ENCODE data around the gene HOXC9.

HOXC9 gene

DNA sequence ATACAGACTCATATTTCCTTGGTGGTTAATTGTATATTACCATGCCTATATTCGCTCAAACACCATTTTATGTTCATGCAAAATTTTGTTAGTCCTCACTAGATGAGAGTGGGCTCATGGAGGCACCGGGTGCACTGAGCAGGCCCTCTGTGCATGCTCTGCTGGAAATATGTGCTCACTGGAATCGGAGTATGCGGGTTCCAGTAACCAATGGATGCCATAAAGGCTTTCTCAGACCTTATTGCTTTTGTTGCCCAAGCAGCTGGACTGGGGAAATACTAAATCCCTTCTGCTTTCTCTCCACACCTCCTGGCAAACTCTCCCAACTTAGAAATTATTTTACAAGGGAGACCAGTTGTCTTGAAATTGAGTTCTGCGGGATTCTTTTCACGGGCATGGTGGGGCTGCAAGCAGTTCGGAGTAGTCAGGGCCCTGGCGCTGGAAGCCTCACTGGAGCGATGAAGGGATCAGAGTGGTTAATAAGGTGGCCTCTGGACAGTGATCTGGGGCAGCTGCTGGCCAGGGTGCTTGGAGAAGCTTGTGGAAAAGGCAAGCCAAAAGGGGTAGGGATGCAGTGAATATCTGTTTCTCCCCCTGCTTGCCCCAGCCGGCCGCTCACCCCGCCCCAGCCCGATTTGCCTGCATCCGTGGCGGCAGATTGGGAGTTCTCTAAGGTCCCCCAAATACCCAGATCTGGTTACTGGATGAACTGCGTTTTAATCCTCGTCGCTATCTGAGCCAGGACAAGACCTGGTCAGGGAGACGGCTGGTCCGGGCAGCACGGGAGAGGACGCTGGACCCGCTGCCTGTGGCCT is 20.8 kb downstream of the HOXC9 start:
- Histone ChIP-seq H3K79me2 (ENCODE audit: control insufficient read depth, insufficient read depth, low read length) (no peaks in the 10 kb centered on the region), H3K27ac (ENCODE audit: low read depth, low read length) (no peak overlapping the region)

DNA sequence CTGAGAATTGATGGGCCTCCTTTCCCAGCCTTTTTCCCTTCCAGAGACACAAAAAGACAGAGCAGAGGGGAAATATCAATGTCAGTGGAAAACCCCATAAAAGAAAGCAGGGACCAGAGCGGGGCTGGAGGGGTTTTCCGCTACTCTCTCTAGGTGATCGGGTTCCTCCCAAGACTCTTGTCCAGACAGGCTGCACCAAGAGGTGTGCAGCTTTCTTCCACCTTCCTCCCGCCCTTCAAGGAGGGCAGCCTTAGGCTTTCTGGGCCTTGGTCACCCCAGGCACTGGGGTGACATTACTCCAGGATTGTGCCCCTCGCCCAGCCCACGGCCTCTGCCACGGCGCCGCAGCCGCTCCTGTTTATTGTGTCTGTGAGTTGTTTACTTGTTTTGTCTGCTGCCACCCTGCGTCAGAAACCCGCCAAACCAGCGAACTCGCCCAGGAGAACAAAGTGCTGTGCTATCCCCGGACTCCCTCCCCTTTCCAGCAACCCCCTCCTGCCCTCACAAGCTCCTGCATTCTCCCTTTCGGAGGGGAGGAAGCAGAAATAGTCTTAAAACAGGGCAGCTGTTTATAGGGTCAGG is 21.6 kb downstream of the HOXC9 start:
- Histone ChIP-seq H3K4me1 (ENCODE audit: control insufficient read depth, low read depth, low read length) (peaks cover 2% of the 10 kb centered on the region), H2BK5ac (ENCODE audit: low read length) (no peak overlapping the region)

More for the DNA sequence above, 20.8 kb downstream of the HOXC9 start:
- H3K36me3 ChIP-seq (ENCODE audit: control insufficient read depth, insufficient read depth, low read length): no peaks in the 10 kb centered on the region
- H3K56ac ChIP-seq (ENCODE audit: low read length): no peak overlapping the region
- no peak overlapping the region for H4K5ac ChIP-seq (ENCODE audit: low read length)
- H2BK15ac ChIP-seq (replicated peaks; ENCODE audit: low read depth): no peak overlapping the region
- H2BK120ac ChIP-seq (ENCODE audit: low read depth, low read length): no peak overlapping the region
- H3K4me3 ChIP-seq (ENCODE audit: low read length): no peak overlapping the region
- WGBS (ENCODE audit: extremely low coverage, insufficient coverage, low lambda C conversion rate): no CpG with 5 or more reads among the region's 23 CpGs
- H3K4me1 ChIP-seq (ENCODE audit: control insufficient read depth, low read depth, low read length): peaks cover 2% of the 10 kb centered on the region
- no peak overlapping the region for H3K18ac ChIP-seq (ENCODE audit: low read length)
- no peak overlapping the region for H2BK5ac ChIP-seq (ENCODE audit: low read length)
- DNase-seq: no peak
- H4K8ac ChIP-seq (ENCODE audit: low read depth, low read length): no peak overlapping the region
- H2AK5ac ChIP-seq (ENCODE audit: low read length): no peak overlapping the region
- H3K79me1 ChIP-seq (ENCODE audit: low read length): no peaks in the 10 kb centered on the region
- H3K9ac ChIP-seq (ENCODE audit: low read length): no peak overlapping the region
- no peak overlapping the region for H3K4ac ChIP-seq (ENCODE audit: low read depth, low read length)
- H3K23ac ChIP-seq (ENCODE audit: low read length): no peak overlapping the region
- H3K4me2 ChIP-seq (ENCODE audit: low read length): no peak overlapping the region
- H3K27me3 ChIP-seq (ENCODE audit: insufficient read depth, low read length, poor library complexity): peaks cover 82% of the 10 kb centered on the region

GRCh38 chr12:54022960-54023884 is 23.3 kb downstream of the HOXC9 start:
- no peak overlapping the region for H3K23ac ChIP-seq (ENCODE audit: low read length)
- H3K4me2 ChIP-seq (ENCODE audit: low read length): no peak overlapping the region
- no peak overlapping the region for H2BK15ac ChIP-seq (replicated peaks; ENCODE audit: low read depth)
- H3K4me1 ChIP-seq (ENCODE audit: control insufficient read depth, low read depth, low read length): peaks cover 2% of the 10 kb centered on the region
- H3K79me1 ChIP-seq (ENCODE audit: low read length): no peaks in the 10 kb centered on the region
- H4K5ac ChIP-seq (ENCODE audit: low read length): no peak overlapping the region
- H3K4ac ChIP-seq (ENCODE audit: low read depth, low read length): no peak overlapping the region
- H2BK120ac ChIP-seq (ENCODE audit: low read depth, low read length): no peak overlapping the region
- H3K27ac ChIP-seq (ENCODE audit: low read depth, low read length): no peak overlapping the region
- H3K4me3 ChIP-seq (ENCODE audit: low read length): no peak overlapping the region
- H3K9ac ChIP-seq (ENCODE audit: low read length): no peak overlapping the region
- no CpG with 5 or more reads among the region's 8 CpGs for WGBS (ENCODE audit: extremely low coverage, insufficient coverage, low lambda C conversion rate)
- H3K56ac ChIP-seq (ENCODE audit: low read length): no peak overlapping the region
- no peak overlapping the region for H4K8ac ChIP-seq (ENCODE audit: low read depth, low read length)
- H3K27me3 ChIP-seq (ENCODE audit: insufficient read depth, low read length, poor library complexity): peaks cover 91% of the 10 kb centered on the region
- no peaks in the 10 kb centered on the region for H3K79me2 ChIP-seq (ENCODE audit: control insufficient read depth, insufficient read depth, low read length)
- no peak overlapping the region for H2BK5ac ChIP-seq (ENCODE audit: low read length)
- no peak for DNase-seq
- no peak overlapping the region for H3K18ac ChIP-seq (ENCODE audit: low read length)
- H2AK5ac ChIP-seq (ENCODE audit: low read length): no peak overlapping the region
- no peaks in the 10 kb centered on the region for H3K36me3 ChIP-seq (ENCODE audit: control insufficient read depth, insufficient read depth, low read length)

More for the DNA sequence above, 21.6 kb downstream of the HOXC9 start:
- H3K4me3 ChIP-seq (ENCODE audit: low read length): no peak overlapping the region
- no peak overlapping the region for H2BK120ac ChIP-seq (ENCODE audit: low read depth, low read length)
- no peak overlapping the region for H2AK5ac ChIP-seq (ENCODE audit: low read length)
- H4K8ac ChIP-seq (ENCODE audit: low read depth, low read length): no peak overlapping the region
- no peak overlapping the region for H3K4ac ChIP-seq (ENCODE audit: low read depth, low read length)
- no peaks in the 10 kb centered on the region for H3K79me1 ChIP-seq (ENCODE audit: low read length)
- H2BK15ac ChIP-seq (replicated peaks; ENCODE audit: low read depth): no peak overlapping the region
- no peak overlapping the region for H4K5ac ChIP-seq (ENCODE audit: low read length)
- no peaks in the 10 kb centered on the region for H3K79me2 ChIP-seq (ENCODE audit: control insufficient read depth, insufficient read depth, low read length)
- H3K36me3 ChIP-seq (ENCODE audit: control insufficient read depth, insufficient read depth, low read length): no peaks in the 10 kb centered on the region
- no peak overlapping the region for H3K4me2 ChIP-seq (ENCODE audit: low read length)
- WGBS (ENCODE audit: extremely low coverage, insufficient coverage, low lambda C conversion rate): no CpG with 5 or more reads among the region's 16 CpGs
- H3K27ac ChIP-seq (ENCODE audit: low read depth, low read length): no peak overlapping the region
- H3K9ac ChIP-seq (ENCODE audit: low read length): no peak overlapping the region
- DNase-seq: peak; percentile 86
- no peak overlapping the region for H3K56ac ChIP-seq (ENCODE audit: low read length)
- H3K27me3 ChIP-seq (ENCODE audit: insufficient read depth, low read length, poor library complexity): peaks cover 83% of the 10 kb centered on the region
- no peak overlapping the region for H3K23ac ChIP-seq (ENCODE audit: low read length)
- no peak overlapping the region for H3K18ac ChIP-seq (ENCODE audit: low read length)

DNA sequence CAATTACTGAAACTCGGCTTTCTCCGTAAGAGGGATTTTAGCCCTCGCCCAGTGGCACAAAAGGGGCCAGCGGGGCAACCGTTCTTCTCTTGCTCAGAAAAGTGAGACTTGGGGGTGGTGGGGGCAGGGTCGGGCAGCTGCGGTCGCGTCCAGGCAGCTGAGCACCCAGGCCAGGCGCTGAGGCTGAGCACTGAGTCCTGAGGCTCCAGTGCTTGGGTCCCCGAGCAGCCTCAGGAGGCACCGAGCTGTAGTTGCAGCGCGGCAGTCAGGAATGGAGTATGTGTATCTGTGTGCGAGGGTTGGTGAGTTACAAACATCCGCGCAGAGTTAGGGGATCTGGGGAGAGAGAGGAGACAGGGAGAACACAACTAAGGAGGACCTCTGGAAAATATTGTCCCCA is 24.2 kb downstream of the HOXC9 start:
- peaks cover 95% of the 10 kb centered on the region for H3K27me3 ChIP-seq (ENCODE audit: insufficient read depth, low read length, poor library complexity)
- H2BK5ac ChIP-seq (ENCODE audit: low read length): no peak overlapping the region
- no peak overlapping the region for H2AK5ac ChIP-seq (ENCODE audit: low read length)
- no peak overlapping the region for H3K23ac ChIP-seq (ENCODE audit: low read length)
- no peak overlapping the region for H3K9ac ChIP-seq (ENCODE audit: low read length)
- no peak overlapping the region for H3K18ac ChIP-seq (ENCODE audit: low read length)
- WGBS (ENCODE audit: extremely low coverage, insufficient coverage, low lambda C conversion rate): no CpG with 5 or more reads among the region's 17 CpGs
- H4K5ac ChIP-seq (ENCODE audit: low read length): no peak overlapping the region
- no peaks in the 10 kb centered on the region for H3K4me1 ChIP-seq (ENCODE audit: control insufficient read depth, low read depth, low read length)
- no peak overlapping the region for H3K4me2 ChIP-seq (ENCODE audit: low read length)
- no peak overlapping the region for H2BK120ac ChIP-seq (ENCODE audit: low read depth, low read length)
- H3K4ac ChIP-seq (ENCODE audit: low read depth, low read length): no peak overlapping the region
- no peaks in the 10 kb centered on the region for H3K79me1 ChIP-seq (ENCODE audit: low read length)
- no peaks in the 10 kb centered on the region for H3K79me2 ChIP-seq (ENCODE audit: control insufficient read depth, insufficient read depth, low read length)
- H3K36me3 ChIP-seq (ENCODE audit: control insufficient read depth, insufficient read depth, low read length): no peaks in the 10 kb centered on the region
- no peak for DNase-seq
- no peak overlapping the region for H3K4me3 ChIP-seq (ENCODE audit: low read length)
- no peak overlapping the region for H2BK15ac ChIP-seq (replicated peaks; ENCODE audit: low read depth)
- no peak overlapping the region for H3K56ac ChIP-seq (ENCODE audit: low read length)
- no peak overlapping the region for H4K8ac ChIP-seq (ENCODE audit: low read depth, low read length)
- no peak overlapping the region for H3K27ac ChIP-seq (ENCODE audit: low read depth, low read length)

- no peak overlapping the region for H2BK5ac ChIP-seq (ENCODE audit: low read length)
- H2BK120ac ChIP-seq (ENCODE audit: low read depth, low read length): no peak overlapping the region
- no peak overlapping the region for H4K8ac ChIP-seq (ENCODE audit: low read depth, low read length)
- DNase-seq: no peak
- no peak overlapping the region for H2AK5ac ChIP-seq (ENCODE audit: low read length)
- no CpG with 5 or more reads among the region's 5 CpGs for WGBS (ENCODE audit: extremely low coverage, insufficient coverage, low lambda C conversion rate)
- H3K4me1 ChIP-seq (ENCODE audit: control insufficient read depth, low read depth, low read length): no peaks in the 10 kb centered on the region
- no peak overlapping the region for H3K27ac ChIP-seq (ENCODE audit: low read depth, low read length)
- H3K4ac ChIP-seq (ENCODE audit: low read depth, low read length): no peak overlapping the region
- no peak overlapping the region for H3K18ac ChIP-seq (ENCODE audit: low read length)
- no peak overlapping the region for H4K5ac ChIP-seq (ENCODE audit: low read length)
- no peak overlapping the region for H3K4me2 ChIP-seq (ENCODE audit: low read length)
- no peaks in the 10 kb centered on the region for H3K79me1 ChIP-seq (ENCODE audit: low read length)
- no peak overlapping the region for H3K4me3 ChIP-seq (ENCODE audit: low read length)
- peaks cover 94% of the 10 kb centered on the region for H3K27me3 ChIP-seq (ENCODE audit: insufficient read depth, low read length, poor library complexity)
- H3K9ac ChIP-seq (ENCODE audit: low read length): no peak overlapping the region
- no peak overlapping the region for H3K23ac ChIP-seq (ENCODE audit: low read length)
- no peak overlapping the region for H3K56ac ChIP-seq (ENCODE audit: low read length)
- no peak overlapping the region for H2BK15ac ChIP-seq (replicated peaks; ENCODE audit: low read depth)
- no peaks in the 10 kb centered on the region for H3K36me3 ChIP-seq (ENCODE audit: control insufficient read depth, insufficient read depth, low read length)
- H3K79me2 ChIP-seq (ENCODE audit: control insufficient read depth, insufficient read depth, low read length): no peaks in the 10 kb centered on the region
Measured at GRCh38 chr12:54024581-54025305, 24.8 kb downstream of the HOXC9 start.

Measured in mesendoderm (in vitro differentiated cells).